ENCODE results near the gene SCRG1. TPM values are rescaled to one million over a fixed set of nuclear protein-coding genes. Genes with fewer than 3 reads are reported as not detected.

The SCRG1 gene
- total RNA-seq, 2 donors from 2014 or later = 0.80 TPM; not detected in 1

DNA sequence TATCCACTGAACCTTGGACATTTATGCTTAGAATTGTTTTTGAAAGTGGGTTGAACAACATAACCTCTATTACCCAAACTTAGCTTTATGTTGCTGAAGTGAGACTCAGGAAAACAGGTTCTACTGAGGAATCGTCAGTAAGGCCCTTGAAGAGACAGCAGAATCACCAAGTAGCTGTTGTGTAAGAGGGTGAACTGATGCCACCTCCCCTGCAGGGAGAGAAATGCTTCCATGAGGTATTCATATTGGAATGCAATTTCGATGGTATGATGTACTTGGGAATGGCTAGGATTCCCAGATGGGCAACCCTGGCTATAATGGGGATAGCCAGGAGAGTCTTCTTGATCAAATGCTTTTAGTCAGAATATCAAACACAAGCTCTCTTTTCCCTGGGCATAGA is 4.1 kb upstream of the SCRG1 start:
- H3K27ac ChIP-seq = no peak overlapping the region
- H3K27me3 ChIP-seq = no peaks in the 10 kb centered on the region
- TF ChIP-seq, protein P1, sequence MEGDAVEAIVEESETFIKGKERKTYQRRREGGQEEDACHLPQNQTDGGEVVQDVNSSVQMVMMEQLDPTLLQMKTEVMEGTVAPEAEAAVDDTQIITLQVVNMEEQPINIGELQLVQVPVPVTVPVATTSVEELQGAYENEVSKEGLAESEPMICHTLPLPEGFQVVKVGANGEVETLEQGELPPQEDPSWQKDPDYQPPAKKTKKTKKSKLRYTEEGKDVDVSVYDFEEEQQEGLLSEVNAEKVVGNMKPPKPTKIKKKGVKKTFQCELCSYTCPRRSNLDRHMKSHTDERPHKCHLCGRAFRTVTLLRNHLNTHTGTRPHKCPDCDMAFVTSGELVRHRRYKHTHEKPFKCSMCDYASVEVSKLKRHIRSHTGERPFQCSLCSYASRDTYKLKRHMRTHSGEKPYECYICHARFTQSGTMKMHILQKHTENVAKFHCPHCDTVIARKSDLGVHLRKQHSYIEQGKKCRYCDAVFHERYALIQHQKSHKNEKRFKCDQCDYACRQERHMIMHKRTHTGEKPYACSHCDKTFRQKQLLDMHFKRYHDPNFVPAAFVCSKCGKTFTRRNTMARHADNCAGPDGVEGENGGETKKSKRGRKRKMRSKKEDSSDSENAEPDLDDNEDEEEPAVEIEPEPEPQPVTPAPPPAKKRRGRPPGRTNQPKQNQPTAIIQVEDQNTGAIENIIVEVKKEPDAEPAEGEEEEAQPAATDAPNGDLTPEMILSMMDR (IDR thresholded peaks at IDR 0.05) = no peak
- H3K9ac ChIP-seq (ENCODE audit: low read depth in 2 of 2, low read length in 2 of 2) = no peak overlapping the region
- H3K4me1 ChIP-seq = no peaks in the 10 kb centered on the region
- no peaks in the 10 kb centered on the region for H3K36me3 ChIP-seq
- intact Hi-C loops (cut with DNase I) = no loop called here
- H3K9me3 ChIP-seq = no peaks in the 10 kb centered on the region
- no peak overlapping the region for H3K4me3 ChIP-seq
- DNase-seq = no peak

- no peaks in the 10 kb centered on the region for H3K4me1 ChIP-seq
- no peaks in the 10 kb centered on the region for H3K36me3 ChIP-seq
- H3K9ac ChIP-seq (ENCODE audit: low read depth in 2 of 2, low read length in 2 of 2) = no peak overlapping the region
- DNase-seq = no peak
- no peaks in the 10 kb centered on the region for H3K9me3 ChIP-seq
- H3K27me3 ChIP-seq = no peaks in the 10 kb centered on the region
- TF ChIP-seq, protein P1 (IDR thresholded peaks at IDR 0.05) = no peak
- H3K27ac ChIP-seq = no peak overlapping the region
- H3K4me3 ChIP-seq = no peak overlapping the region
- intact Hi-C loops (cut with DNase I) = no loop called here
Observed at GRCh38 chr4:173401063-173401462, 2.1 kb upstream of the SCRG1 start.

DNA sequence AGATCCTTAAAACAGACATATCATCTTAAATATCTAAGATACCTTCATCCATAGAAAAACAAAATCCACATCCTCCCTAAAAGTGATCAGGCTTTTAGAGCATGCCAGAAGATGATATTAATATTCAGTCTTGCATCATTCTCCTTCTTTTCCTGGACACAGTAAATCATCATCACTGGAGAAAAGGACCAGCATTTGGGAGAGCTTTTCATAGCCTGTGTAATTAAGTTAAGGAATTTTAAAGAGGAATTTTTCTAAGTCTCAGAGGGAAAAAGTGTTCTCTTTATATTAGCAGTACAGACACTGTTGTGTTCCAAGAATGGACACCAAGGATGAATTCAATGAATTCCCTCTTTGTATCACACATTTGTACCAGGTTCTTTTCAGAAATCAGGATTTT is 696 bp downstream of the SCRG1 start:
- H3K36me3 ChIP-seq = no peaks in the 10 kb centered on the region
- H3K9me3 ChIP-seq = no peaks in the 10 kb centered on the region
- intact Hi-C loops (cut with DNase I) = no loop called here
- no peaks in the 10 kb centered on the region for H3K4me1 ChIP-seq
- DNase-seq = no peak
- no peaks in the 10 kb centered on the region for H3K27me3 ChIP-seq
- no peak overlapping the region for H3K4me3 ChIP-seq
- no peak overlapping the region for H3K9ac ChIP-seq (ENCODE audit: low read depth in 2 of 2, low read length in 2 of 2)
- TF ChIP-seq, protein P1 (IDR thresholded peaks at IDR 0.05) = no peak
- no peak overlapping the region for H3K27ac ChIP-seq

DNA sequence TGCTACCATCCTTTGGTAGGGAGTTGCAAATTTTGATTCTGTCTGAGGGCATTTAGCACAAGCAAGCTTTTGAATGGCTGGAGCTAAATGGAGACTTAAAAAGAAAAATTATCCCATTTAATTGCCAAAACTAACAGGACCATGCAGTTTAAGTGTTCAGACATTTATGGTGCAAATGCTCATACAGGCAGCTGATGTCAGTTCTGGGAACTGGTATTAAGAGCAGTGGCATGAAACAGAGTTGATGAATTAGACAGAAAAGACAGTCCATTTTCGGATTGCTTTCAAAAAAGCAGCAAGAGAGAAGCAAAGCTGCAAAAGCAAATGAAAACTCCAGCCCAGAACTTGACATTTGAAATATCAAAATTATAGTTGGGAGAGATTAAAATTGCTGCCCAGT is 1.3 kb downstream of the SCRG1 start:
- no peak overlapping the region for H3K27ac ChIP-seq
- no peak overlapping the region for H3K4me3 ChIP-seq
- TF ChIP-seq, protein P1 (IDR thresholded peaks at IDR 0.05) = no peak
- no peaks in the 10 kb centered on the region for H3K4me1 ChIP-seq
- no peaks in the 10 kb centered on the region for H3K36me3 ChIP-seq
- H3K9ac ChIP-seq (ENCODE audit: low read depth in 2 of 2, low read length in 2 of 2) = no peak overlapping the region
- intact Hi-C loops (cut with DNase I) = no loop called here
- H3K27me3 ChIP-seq = no peaks in the 10 kb centered on the region
- no peak for DNase-seq
- no peaks in the 10 kb centered on the region for H3K9me3 ChIP-seq

- intact Hi-C loops (cut with DNase I) = no loop called here
- Histone ChIP-seq H3K4me1 (no peaks in the 10 kb centered on the region), H3K27me3 (no peaks in the 10 kb centered on the region), H3K27ac (no peak overlapping the region), H3K4me3 (no peak overlapping the region), H3K9me3 (no peaks in the 10 kb centered on the region), H3K9ac (ENCODE audit: low read depth in 2 of 2, low read length in 2 of 2) (no peak overlapping the region), H3K36me3 (no peaks in the 10 kb centered on the region)
- DNase-seq = no peak
- TF ChIP-seq, protein P1 (IDR thresholded peaks at IDR 0.05) = no peak
Observed at GRCh38 chr4:173391701-173392100, 7.2 kb downstream of the SCRG1 start.

- H3K9me3 ChIP-seq = no peaks in the 10 kb centered on the region
- no peak overlapping the region for H3K4me3 ChIP-seq
- H3K27me3 ChIP-seq = no peaks in the 10 kb centered on the region
- no peaks in the 10 kb centered on the region for H3K4me1 ChIP-seq
- H3K27ac ChIP-seq = no peak overlapping the region
- H3K9ac ChIP-seq (ENCODE audit: low read depth in 2 of 2, low read length in 2 of 2) = no peak overlapping the region
- intact Hi-C loops (cut with DNase I) = no loop called here
- H3K36me3 ChIP-seq = no peaks in the 10 kb centered on the region
- DNase-seq = no peak
- TF ChIP-seq, protein P1 (IDR thresholded peaks at IDR 0.05) = no peak
Observed at GRCh38 chr4:173386751-173387150, 12.2 kb downstream of the SCRG1 start.

Measured in colonic mucosa (tissue), 4 donors.